Activated naive CD4-positive, alpha-beta T cell treated with anti-CD3 and anti-CD28 coated beads, Interleukin-2, amount 10 ng/mL, durations not matched to agents 7 days and 5 days (primary cell): Measurements from ENCODE around the gene ZNF750.
A peak's percentile ranks its signal among the peaks of the same experiment; 100 is the strongest.
"Not testable (repeated sequence)": the region's sequence is repeated elsewhere in the genome, so short reads cannot be mapped to it uniquely, and the experiment has no call there.

Source experiments
- CTCF ChIA-PET: fragments of 350-600 bp; sonication (Branson Sonifier 250); formaldehyde crosslinking; loops from one replicate; lab custom pipeline; 2021; ENCODE audit warnings: antibody characterized with exemption; lab: Charles Lee
- DNase-seq: peaks from one replicate; pipeline ENCODE4 v3.0.0-alpha.2; 2020
- H3K27ac Mint-ChIP-seq: one replicate; pipeline ENCODE4 v1.8.0; 2021; ENCODE audit warnings: mild to moderate bottlenecking, moderate library complexity, mixed read lengths
- H3K27me3 Mint-ChIP-seq: one replicate; pipeline ENCODE4 v1.8.0; 2021; ENCODE audit warnings: mild to moderate bottlenecking, mixed read lengths
- H3K36me3 Mint-ChIP-seq: one replicate; pipeline ENCODE4 v1.8.0; 2021; ENCODE audit warnings: mixed read lengths
- H3K4me1 Mint-ChIP-seq: one replicate; pipeline ENCODE4 v1.8.0; 2021; ENCODE audit warnings: mixed read lengths
- H3K4me3 Mint-ChIP-seq: one replicate; pipeline ENCODE4 v1.8.0; 2021; ENCODE audit warnings: mild to moderate bottlenecking, moderate library complexity, mixed read lengths
- H3K9me3 Mint-ChIP-seq: one replicate; pipeline ENCODE4 v1.8.0; 2021; ENCODE audit warnings: mixed read lengths

ZNF750 gene

DNA sequence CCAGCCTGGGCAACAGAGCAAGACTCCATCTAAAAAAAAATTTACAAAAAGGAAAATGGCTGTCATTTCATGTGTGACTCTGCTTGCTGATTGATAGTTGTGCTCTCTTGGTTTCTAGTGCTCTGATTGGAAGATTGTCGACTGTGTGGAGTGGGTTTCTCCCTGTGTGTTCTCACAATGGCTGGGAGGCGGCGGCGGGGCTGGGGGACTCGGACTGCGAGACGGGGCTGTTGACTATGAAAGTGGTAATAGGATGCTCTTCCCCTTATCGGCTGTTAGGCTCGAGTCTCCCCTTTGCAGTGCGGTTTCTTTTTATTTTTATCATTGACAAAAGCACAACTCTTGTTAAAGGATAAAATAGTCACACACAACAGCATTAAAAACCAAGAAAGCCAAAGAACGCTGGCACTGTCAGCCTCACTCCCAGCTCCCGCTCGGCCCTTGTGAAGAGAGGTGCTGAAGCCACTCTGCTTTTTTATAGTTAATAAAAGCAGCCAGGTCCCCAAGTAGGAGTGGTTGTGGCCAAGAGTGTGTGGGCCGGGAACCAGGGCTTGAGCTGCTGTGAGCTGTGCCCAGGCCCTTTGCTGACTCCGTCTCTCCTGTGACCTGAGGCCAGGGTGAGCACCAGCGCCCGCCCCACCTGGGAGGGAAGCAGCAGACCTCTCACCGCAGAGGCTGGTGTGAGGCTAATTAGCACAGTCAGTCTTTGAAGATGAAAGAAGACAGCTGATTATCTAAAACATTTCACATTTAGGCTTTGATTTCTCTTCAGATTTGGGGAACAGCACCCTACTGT, 51.4 kb downstream of the ZNF750 start:
- peaks cover 12% of the 10 kb centered on the region for H3K36me3 Mint-ChIP-seq
- CTCF ChIA-PET = no interaction called here

DNA sequence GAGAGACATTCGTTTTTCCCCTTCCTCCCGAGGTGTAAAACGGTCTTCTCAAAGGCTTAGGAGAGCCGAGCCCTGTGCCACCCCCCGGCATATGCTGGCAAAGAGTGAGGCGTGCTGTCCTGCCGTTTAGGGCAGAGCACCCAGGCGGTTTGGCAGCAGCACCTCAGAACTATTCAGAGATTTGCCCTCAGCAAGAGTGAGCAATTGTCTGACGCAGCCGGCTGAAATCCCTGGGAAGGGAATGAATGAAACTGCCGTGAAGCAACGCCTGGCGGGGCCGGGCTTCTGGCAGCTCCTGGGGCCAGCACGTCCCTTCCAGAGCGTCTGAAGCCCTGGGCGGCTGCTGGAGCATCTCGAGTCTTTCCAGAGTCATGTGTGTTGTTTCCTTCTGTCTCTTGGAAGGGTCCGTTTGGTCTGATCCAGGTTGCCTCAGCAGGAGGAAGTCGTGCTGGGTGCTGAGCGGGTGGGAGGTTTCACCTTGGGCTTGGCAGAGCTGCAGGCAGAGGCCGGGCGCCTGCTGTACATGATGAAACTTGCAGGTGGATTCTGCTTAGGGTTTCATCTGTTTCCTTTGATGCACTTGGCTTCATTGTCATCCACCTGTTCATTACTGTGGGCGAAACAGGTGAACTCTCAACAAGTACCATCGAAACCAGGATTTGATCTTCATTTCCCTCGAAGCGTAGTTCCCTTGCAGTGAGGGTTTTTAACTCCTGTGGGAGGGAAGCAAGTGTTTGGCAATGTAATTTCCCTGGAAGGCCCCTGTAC, 52.6 kb downstream of the ZNF750 start:
- no peak overlapping the region for H3K4me3 Mint-ChIP-seq
- H3K27me3 Mint-ChIP-seq = no peaks in the 10 kb centered on the region
- peaks cover 9% of the 10 kb centered on the region for H3K4me1 Mint-ChIP-seq
- DNase-seq = no peak
- peaks cover 20% of the 10 kb centered on the region for H3K36me3 Mint-ChIP-seq
- CTCF ChIA-PET = no interaction called here
- no peak overlapping the region for H3K27ac Mint-ChIP-seq
- H3K9me3 Mint-ChIP-seq = no peaks in the 10 kb centered on the region

More for the DNA sequence above, 51.4 kb downstream of the ZNF750 start:
- Mint-ChIP-seq H3K4me1 (peaks cover under 1% of the 10 kb centered on the region), H3K27ac (no peak overlapping the region), H3K4me3 (no peak overlapping the region), H3K27me3 (no peaks in the 10 kb centered on the region), H3K9me3 (no peaks in the 10 kb centered on the region)
- DNase-seq = no peak

DNA sequence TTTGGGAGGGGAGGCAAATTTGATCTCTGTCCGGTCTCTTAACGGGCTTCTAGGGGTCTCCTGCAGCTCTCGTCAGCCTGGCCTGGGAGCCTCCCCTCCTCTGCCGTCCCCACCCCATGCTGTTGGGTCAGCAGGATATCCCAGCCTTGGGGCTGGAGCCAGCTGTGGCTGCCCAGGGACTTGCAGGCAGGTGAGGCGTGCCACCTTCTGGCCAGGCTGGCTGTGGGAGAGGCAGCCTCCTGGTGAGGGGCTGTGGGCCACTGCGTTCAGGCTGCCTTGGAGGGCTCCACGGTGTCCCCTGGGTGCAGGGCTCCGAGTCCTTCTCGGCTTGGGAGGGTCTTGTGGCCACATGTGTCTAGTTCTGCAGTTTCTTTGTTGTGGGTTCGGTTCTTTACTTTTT, 53.4 kb downstream of the ZNF750 start:
- H3K4me1 Mint-ChIP-seq = peaks cover 15% of the 10 kb centered on the region
- DNase-seq = no peak
- no peak overlapping the region for H3K27ac Mint-ChIP-seq
- no peaks in the 10 kb centered on the region for H3K9me3 Mint-ChIP-seq
- no peak overlapping the region for H3K4me3 Mint-ChIP-seq
- no peaks in the 10 kb centered on the region for H3K27me3 Mint-ChIP-seq
- peaks cover 20% of the 10 kb centered on the region for H3K36me3 Mint-ChIP-seq
- CTCF ChIA-PET = no interaction called here

DNA sequence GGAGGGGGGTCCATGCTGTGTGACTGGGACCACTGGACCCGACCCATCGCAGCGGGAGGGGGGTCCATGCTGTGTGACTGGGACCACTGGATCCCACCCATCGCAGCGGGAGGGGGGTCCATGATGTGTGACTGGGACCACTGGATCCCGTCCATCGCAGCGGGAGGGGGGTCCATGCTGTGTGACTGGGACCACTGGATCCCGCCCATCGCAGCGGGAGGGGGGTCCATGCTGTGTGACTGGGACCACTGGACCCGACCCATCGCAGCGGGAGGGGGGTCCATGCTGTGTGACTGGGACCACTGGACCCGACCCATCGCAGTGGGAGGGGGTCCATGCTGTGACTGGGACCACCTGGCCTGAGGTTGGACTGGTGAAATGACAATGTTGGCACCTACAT, 54.2 kb downstream of the ZNF750 start:
- H3K36me3 Mint-ChIP-seq = peaks cover 20% of the 10 kb centered on the region
- H3K27ac Mint-ChIP-seq, H3K4me3 Mint-ChIP-seq, CTCF ChIA-PET, H3K27me3 Mint-ChIP-seq, H3K9me3 Mint-ChIP-seq, DNase-seq: not testable (repeated sequence)
- H3K4me1 Mint-ChIP-seq = peaks cover 15% of the 10 kb centered on the region

DNA sequence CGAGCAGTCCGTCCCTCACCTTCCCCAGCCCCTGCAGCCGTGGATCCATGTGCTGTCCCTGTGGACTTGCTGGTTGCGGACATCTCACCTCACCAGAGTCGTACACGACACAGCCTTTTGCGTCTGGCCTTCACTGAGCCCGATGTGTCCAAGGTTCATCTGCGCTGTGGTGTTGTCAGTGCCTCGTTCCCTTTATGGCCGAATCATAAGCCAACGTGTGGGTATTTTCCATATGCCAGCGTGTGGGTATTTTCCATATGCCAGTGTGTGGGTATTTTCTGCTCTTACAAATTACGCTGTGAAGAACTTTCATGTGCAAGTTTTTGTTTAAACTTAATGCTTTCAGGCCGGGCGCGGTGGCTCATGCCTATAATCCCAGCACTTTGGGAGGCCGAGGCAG, 56.3 kb downstream of the ZNF750 start:
- CTCF ChIA-PET = no interaction called here
- H3K36me3 Mint-ChIP-seq = peaks cover 20% of the 10 kb centered on the region
- H3K4me1 Mint-ChIP-seq = peaks cover 15% of the 10 kb centered on the region
- H3K4me3 Mint-ChIP-seq = no peak overlapping the region
- H3K27ac Mint-ChIP-seq = no peak overlapping the region
- DNase-seq = no peak
- no peaks in the 10 kb centered on the region for H3K9me3 Mint-ChIP-seq
- no peaks in the 10 kb centered on the region for H3K27me3 Mint-ChIP-seq

DNA sequence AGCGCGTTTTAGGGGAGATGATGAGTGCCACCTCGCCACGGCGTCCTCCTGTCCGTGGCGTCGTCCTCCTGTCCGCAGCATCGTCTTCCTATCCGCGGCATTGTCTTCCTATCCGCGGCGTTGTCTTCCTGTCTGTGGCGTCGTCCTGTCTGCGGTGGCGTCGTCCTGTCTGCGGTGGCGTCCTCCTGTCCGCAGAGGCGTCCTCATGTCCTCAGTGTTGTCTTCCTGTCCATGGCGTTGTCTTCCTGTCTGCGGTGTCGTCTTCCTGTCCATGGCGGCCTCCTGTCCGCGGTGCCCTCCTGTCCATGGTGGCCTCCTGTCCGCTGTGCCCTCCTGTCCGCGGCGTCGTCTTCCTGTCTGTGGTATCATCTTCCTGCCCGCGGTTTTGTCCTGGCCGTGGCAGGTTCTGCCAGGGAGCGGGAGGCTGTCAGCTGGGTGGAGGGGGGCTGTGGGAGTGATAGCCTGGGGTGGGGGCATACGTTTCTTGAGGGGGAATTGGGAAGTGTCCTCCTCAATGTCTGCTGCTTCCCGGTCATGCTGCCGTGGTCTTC, 57.1 kb downstream of the ZNF750 start:
- CTCF ChIA-PET = interaction anchor here (1.8 to 2.6 kb wide), 2 partner anchors 131 to 151 kb away, joined by 9 to 17 read pairs; no protein-coding TSS in a partner anchor
- H3K27me3 Mint-ChIP-seq = no peaks in the 10 kb centered on the region
- H3K4me3 Mint-ChIP-seq = no peak overlapping the region
- no peaks in the 10 kb centered on the region for H3K9me3 Mint-ChIP-seq
- H3K4me1 Mint-ChIP-seq = peaks cover 15% of the 10 kb centered on the region
- no peak overlapping the region for H3K27ac Mint-ChIP-seq
- DNase-seq = no peak
- H3K36me3 Mint-ChIP-seq = peaks cover 22% of the 10 kb centered on the region

DNA sequence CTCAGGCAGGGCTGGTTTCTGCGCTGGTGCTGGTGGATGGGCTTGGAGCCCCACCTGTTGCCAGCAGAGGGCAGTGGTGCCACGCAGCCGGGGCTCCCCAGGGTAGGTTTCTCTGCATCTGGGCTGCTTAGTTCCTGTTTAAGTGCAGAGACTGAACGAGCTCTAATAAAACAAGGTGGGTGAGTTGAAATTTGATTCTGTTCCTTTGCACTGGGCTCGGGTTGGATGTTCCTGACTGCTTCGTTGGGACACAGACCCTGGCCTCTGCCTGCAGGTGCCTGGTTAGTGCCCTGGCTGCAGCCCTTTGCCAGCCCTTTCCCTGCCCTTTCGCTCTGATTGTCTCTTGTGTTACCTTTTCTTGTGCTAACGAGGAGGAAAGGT, 57.9 kb downstream of the ZNF750 start:
- peaks cover 28% of the 10 kb centered on the region for H3K36me3 Mint-ChIP-seq
- CTCF ChIA-PET = interaction anchor here (0.6 to 2.8 kb wide), 17 partner anchors 9 to 422 kb away, joined by 3 to 17 read pairs (median 4); no protein-coding TSS in a partner anchor
- no peak overlapping the region for H3K4me3 Mint-ChIP-seq
- peaks cover 17% of the 10 kb centered on the region for H3K4me1 Mint-ChIP-seq
- DNase-seq = peak; percentile 91
- H3K9me3 Mint-ChIP-seq = no peaks in the 10 kb centered on the region
- no peak overlapping the region for H3K27ac Mint-ChIP-seq
- no peaks in the 10 kb centered on the region for H3K27me3 Mint-ChIP-seq

DNA sequence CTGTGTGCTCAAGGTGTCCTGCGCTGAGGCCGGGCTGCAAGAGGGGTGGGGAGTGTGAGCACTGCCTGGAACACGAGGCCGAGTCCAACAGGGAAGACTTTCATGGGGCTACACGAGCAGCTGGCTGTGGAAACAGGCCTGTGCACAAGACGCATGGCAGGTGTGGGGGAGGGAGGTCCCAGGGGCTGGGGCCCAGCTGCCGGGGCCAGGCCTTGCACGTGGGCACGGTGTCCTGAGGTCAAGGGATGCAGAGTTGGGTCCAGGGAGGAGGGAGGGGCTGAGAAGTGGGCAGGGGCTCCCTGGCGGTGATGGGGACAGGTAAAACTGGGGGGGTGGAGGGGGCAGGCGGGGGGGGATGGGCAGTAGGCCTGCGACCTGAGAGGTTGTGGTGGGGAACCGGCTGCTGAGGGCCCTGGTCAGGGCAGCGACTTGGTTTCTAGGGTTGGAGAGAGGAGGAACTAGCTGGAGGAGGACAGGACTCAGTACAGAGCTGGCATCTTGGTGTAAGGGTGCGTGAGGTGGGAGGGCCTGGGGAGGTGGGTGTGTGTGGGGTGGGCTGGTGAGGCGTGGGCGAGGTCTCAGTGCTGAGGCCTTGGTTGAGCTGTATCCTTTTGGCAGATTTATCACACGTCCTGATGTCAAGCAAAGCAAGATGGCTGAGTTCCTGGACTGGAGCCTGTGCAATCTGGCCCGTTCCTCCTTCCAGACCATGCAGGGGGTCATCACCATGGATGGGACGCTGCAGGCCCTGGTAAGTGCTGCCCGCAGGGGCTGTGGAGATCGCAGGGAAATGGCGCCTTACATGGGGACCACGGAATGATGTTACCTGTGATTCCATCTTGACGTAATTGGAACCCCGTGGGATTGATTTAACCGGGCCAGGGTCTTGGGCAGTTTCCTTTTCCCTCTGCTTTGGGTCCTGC, 58.6 kb downstream of the ZNF750 start:
- H3K4me3 Mint-ChIP-seq = no peak overlapping the region
- H3K36me3 Mint-ChIP-seq = peaks cover 27% of the 10 kb centered on the region
- no peaks in the 10 kb centered on the region for H3K9me3 Mint-ChIP-seq
- H3K27me3 Mint-ChIP-seq = no peaks in the 10 kb centered on the region
- no peak for DNase-seq
- H3K4me1 Mint-ChIP-seq = peaks cover 21% of the 10 kb centered on the region
- CTCF ChIA-PET = interaction anchor here (0.7 to 2.8 kb wide), 19 partner anchors 9 to 421 kb away, joined by 3 to 17 read pairs (median 4); no protein-coding TSS in a partner anchor
- no peak overlapping the region for H3K27ac Mint-ChIP-seq

DNA sequence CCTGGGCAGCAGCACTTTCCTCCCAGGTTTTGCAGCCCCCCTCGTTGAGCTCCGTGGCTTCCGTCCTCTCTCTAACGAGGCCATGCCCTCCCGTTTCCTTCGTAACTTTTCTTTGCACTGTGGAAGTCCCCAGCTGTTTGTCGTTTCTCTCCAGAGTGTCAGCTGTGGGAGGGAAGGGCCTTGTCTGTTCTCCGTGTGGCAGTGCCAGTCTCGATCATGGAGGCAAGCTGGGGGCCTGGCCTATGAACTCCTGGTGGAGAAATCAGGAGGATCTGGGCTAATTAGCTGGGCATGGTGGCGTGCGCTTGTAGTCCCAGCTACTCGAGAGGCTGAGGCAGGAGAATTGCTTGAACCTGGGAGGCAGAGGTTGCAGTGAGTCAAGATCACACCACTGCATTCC, 59.6 kb downstream of the ZNF750 start:
- DNase-seq = no peak
- H3K4me1 Mint-ChIP-seq = peaks cover 27% of the 10 kb centered on the region
- H3K9me3 Mint-ChIP-seq = no peaks in the 10 kb centered on the region
- peaks cover 26% of the 10 kb centered on the region for H3K36me3 Mint-ChIP-seq
- CTCF ChIA-PET = interaction anchor here (0.7 to 2.8 kb wide), 8 partner anchors 11 to 138 kb away, joined by 3 to 17 read pairs (median 4); no protein-coding TSS in a partner anchor
- H3K27ac Mint-ChIP-seq = no peak overlapping the region
- no peaks in the 10 kb centered on the region for H3K27me3 Mint-ChIP-seq
- H3K4me3 Mint-ChIP-seq = no peak overlapping the region

DNA sequence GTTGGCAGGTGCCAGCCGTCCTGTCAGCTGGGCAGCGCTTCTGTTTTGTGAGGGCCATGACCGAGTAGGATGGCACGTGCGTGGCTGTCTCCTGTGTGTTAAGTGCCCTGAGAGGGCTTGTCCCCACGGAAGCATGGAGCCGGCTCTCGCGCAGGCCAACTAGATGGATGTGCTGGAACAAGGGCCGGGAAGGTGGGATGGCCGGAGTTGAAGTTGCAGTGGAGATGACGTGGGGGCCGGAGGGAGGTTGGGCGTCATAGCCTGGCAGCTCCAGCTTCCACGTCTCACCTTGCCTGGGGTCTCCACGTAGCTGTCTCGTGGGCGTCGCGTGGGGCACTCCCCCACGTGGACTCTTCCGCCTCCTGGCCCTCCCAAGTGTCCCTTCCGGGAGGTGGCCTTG, 60.3 kb downstream of the ZNF750 start:
- Mint-ChIP-seq H3K27me3 (no peaks in the 10 kb centered on the region), H3K4me1 (peaks cover 34% of the 10 kb centered on the region), H3K9me3 (no peaks in the 10 kb centered on the region), H3K36me3 (peaks cover 25% of the 10 kb centered on the region), H3K27ac (no peak overlapping the region), H3K4me3 (no peak overlapping the region)
- CTCF ChIA-PET = interaction anchor here (0.7 to 2.8 kb wide), 4 partner anchors 12 to 106 kb away, joined by 3 to 16 read pairs (median 4); no protein-coding TSS in a partner anchor
- no peak for DNase-seq
